Panc1 (cell line): ENCODE results near the gene ULBP3. TPM values are rescaled to one million over a fixed set of nuclear protein-coding genes. Genes with fewer than 3 reads are reported as not detected.

Experiments used
- ATAC-seq: fragments of 200-7000 bp; cut with Tn5 transposase; 2 replicates; pipeline ENCODE4 v1.9.1; 2020; ENCODE audit warnings: mild to moderate bottlenecking, moderate library complexity
- BruUV-seq: library from RNA; stranded (reverse); fragments of 400-500 nt; replicated peaks from 2 replicates; lab custom pipeline; 2021; lab: Mats Ljungman, UMichigan
- CTCF ChIA-PET: fragments of 300-600 bp; sonication (Branson Sonifier 250); formaldehyde crosslinking; loops from one replicate; lab custom pipeline; 2022; ENCODE audit warnings: antibody characterized with exemption; lab: Charles Lee
- POLR2A ChIA-PET: fragments of 300-600 bp; sonication (Branson Sonifier 250); formaldehyde crosslinking; loops from one replicate; lab custom pipeline; 2022; ENCODE audit warnings: antibody characterized with exemption; lab: Charles Lee
- DNase-seq: peaks from one replicate; pipeline ENCODE4 v3.0.0-alpha.2; 2010; ENCODE audit warnings: low read depth, low spot score
- H3K27ac ChIP-seq: 2 replicates; pipeline ENCODE4 v1.5.1; 2011; ENCODE audit warnings: mild to moderate bottlenecking, low read length, inconsistent platforms
- H3K27me3 ChIP-seq: fragments of 200-500 bp; sonication (Bioruptor generic); 2 replicates; pipeline ENCODE4 v1.6.0; 2014; ENCODE audit warnings: low read length, inconsistent platforms; ENCODE audit not compliant: control insufficient read depth, insufficient read depth
- H3K36me3 ChIP-seq: fragments of 200-500 bp; sonication (Bioruptor generic); 2 replicates; pipeline ENCODE4 v1.5.1; 2014; ENCODE audit warnings: inconsistent platforms, mild to moderate bottlenecking, low read length, moderate library complexity; ENCODE audit not compliant: control insufficient read depth, insufficient read depth
- H3K4me1 ChIP-seq: 2 replicates; pipeline ENCODE4 v1.5.1; 2011; ENCODE audit warnings: inconsistent platforms, mild to moderate bottlenecking, low read length, moderate library complexity; ENCODE audit not compliant: control insufficient read depth, insufficient read depth
- H3K4me3 ChIP-seq, 2 experiments: 2 replicates each; pipeline ENCODE4 v1.5.1; 2011 to 2012; ENCODE audit warnings: low read depth in 2 of 2, low read length in 2 of 2, mild to moderate bottlenecking in 2 of 2, inconsistent platforms in 1 of 2, moderate library complexity in 1 of 2
- H3K9me3 ChIP-seq: fragments of 200-500 bp; sonication (Bioruptor generic); 2 replicates; pipeline ENCODE4 v1.5.1; 2014; ENCODE audit warnings: low read depth, mild to moderate bottlenecking, inconsistent platforms, low read length, moderate library complexity; ENCODE audit not compliant: control insufficient read depth, insufficient read depth
- CTCF ChIP-seq: fragments of 450-650 bp; IDR thresholded peaks from 2 replicates; pipeline ENCODE4 v1.5.1; 2017; ENCODE audit warnings: mild to moderate bottlenecking
- POLR2AphosphoS5 ChIP-seq: IDR thresholded peaks from 2 replicates; pipeline ENCODE4 v1.6.1; 2012; ENCODE audit warnings: mild to moderate bottlenecking, low read depth, low read length, moderate library complexity
- REST ChIP-seq, 2 experiments: IDR thresholded peaks; 2 replicates each; pipeline ENCODE4 v1.6.1; 2011 to 2012; ENCODE audit warnings: low read depth in 2 of 2, control low read depth in 1 of 2, low read length in 1 of 2, mild to moderate bottlenecking in 1 of 2, moderate library complexity in 1 of 2; ENCODE audit not compliant: insufficient read depth in 1 of 2
- SIN3A ChIP-seq: IDR thresholded peaks from 2 replicates; pipeline ENCODE4 v1.6.1; 2012; ENCODE audit warnings: low read depth, mild to moderate bottlenecking, low read length, moderate library complexity, borderline replicate concordance; ENCODE audit not compliant: insufficient read depth
- TCF7L2 ChIP-seq: IDR thresholded peaks from 2 replicates; pipeline ENCODE4 v1.6.1; 2011; ENCODE audit warnings: mild to moderate bottlenecking, low read depth, low read length, inconsistent platforms
- in situ Hi-C: cut with HindIII; loops from 2 replicates; pipeline ENCODE4 v1.10.0; 2016; ENCODE audit warnings: low sequenced_read_pairs, low pct_unique_long_range_greater_than_20kb
- intact Hi-C: fragments of 100-400 bp; cut with micrococcal nuclease; formaldehyde crosslinking; loops from one replicate; pipeline ENCODE4 v1.10.0; 2022; ENCODE audit not compliant: unreplicated experiment
- total RNA-seq: library from RNA; stranded (reverse); gene quantifications from one replicate; pipeline ENCODE4 v1.2.1, GENCODE V29; 2021; ENCODE audit not compliant: unreplicated experiment

ULBP3 gene
- total RNA-seq, 1 experiment from 2014 or later, result 2.4 TPM

GRCh38 chr6:150048099-150048498 is 20.8 kb downstream of the ULBP3 start:
- ChIA-PET CTCF (no interaction called here), POLR2A (no interaction called here)
- no peak for ATAC-seq
- intact Hi-C loops, result no loop called here
- no peaks in the 10 kb centered on the region for H3K4me1 ChIP-seq
- H3K4me3 ChIP-seq, result no peak overlapping the region
- H3K9me3 ChIP-seq, result no peaks in the 10 kb centered on the region
- DNase-seq, result no peak
- in situ Hi-C loops, result no loop called here
- no peaks in the 10 kb centered on the region for H3K36me3 ChIP-seq
- H3K27ac ChIP-seq, result no peak overlapping the region
- peaks cover 7% of the 10 kb centered on the region for H3K27me3 ChIP-seq
- no TSS peak for BruUV-seq
- no peak for TF ChIP-seq TCF7L2
- TF ChIP-seq POLR2AphosphoS5, result no peak
- no peak for TF ChIP-seq CTCF
- TF ChIP-seq SIN3A, result no peak
- no peak for TF ChIP-seq REST (IDR thresholded peaks at IDR 0.05; ENCODE audit: insufficient read depth in 1 of 2, low read depth in 2 of 2, low read length in 1 of 2)

DNA sequence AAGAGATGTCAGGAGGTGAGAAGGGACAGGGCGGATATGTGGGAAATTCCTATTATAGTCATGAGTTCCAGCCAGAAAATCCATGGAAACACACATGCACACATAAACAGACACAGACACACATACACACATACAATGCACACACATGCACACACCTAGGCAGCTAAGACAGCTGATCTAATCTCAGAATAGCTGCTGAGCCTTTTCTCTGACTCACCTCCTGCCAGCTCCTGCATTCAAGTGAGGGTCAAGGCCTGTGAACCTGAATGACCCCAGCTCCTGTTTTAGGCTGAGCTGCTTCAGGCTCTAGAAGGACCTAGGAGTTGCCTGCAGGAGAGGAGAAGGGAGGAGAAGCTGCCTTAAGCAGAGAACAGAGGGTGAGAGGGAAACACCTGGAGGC is 22.0 kb downstream of the ULBP3 start:
- ATAC-seq (no peak), DNase-seq (no peak)
- intact Hi-C loops (no loop called here), in situ Hi-C loops (no loop called here)
- peaks cover 3% of the 10 kb centered on the region; the same call in 1 of the 2 replicates for H3K27me3 ChIP-seq
- POLR2A ChIA-PET, result no interaction called here
- TF ChIP-seq TCF7L2 (no peak), POLR2AphosphoS5 (no peak), SIN3A (no peak), REST (IDR thresholded peaks at IDR 0.05; ENCODE audit: insufficient read depth in 1 of 2, low read depth in 2 of 2, low read length in 1 of 2) (no peak), CTCF (no peak)
- CTCF ChIA-PET, result no interaction called here
- H3K4me1 ChIP-seq, result no peaks in the 10 kb centered on the region
- BruUV-seq, result no TSS peak
- H3K4me3 ChIP-seq, result no peak overlapping the region
- H3K9me3 ChIP-seq, result no peaks in the 10 kb centered on the region
- H3K36me3 ChIP-seq, result no peaks in the 10 kb centered on the region
- H3K27ac ChIP-seq, result no peak overlapping the region
